ENCODE measurements around the gene CDH1. TPM values are rescaled to one million over a fixed set of nuclear protein-coding genes. Genes with fewer than 3 reads are reported as not detected.

The CDH1 gene
- total RNA-seq, 4 donors from 2014 or later, result 156 to 243 (median 188) TPM

GRCh38 chr16:68883685-68884084 is 146.6 kb downstream of the CDH1 start:
- 95 to 97% methylated on average over 6 of the region's 6 CpGs for WGBS, 2 donors
- no peak overlapping the region for H3K4me3 ChIP-seq (ENCODE audit: low read depth, poor library complexity, severe bottlenecking)
- no peak for DNase-seq (ENCODE audit: low spot score in 2 of 2)
- no peak for TF ChIP-seq POLR2A (IDR thresholded peaks at IDR 0.05)
- intact Hi-C loops (cut with DNase I; ENCODE audit: low total_unique reads), result no loop called here

GRCh38 chr16:68884401-68884800 is 147.3 kb downstream of the CDH1 start:
- intact Hi-C loops (cut with DNase I; ENCODE audit: low total_unique reads), result no loop called here
- WGBS, 2 donors, result 86 to 93% methylated on average over 1 of the region's 1 CpG

More at GRCh38 chr16:68884401-68884800, 147.3 kb downstream of the CDH1 start:
- TF ChIP-seq, protein P1, sequence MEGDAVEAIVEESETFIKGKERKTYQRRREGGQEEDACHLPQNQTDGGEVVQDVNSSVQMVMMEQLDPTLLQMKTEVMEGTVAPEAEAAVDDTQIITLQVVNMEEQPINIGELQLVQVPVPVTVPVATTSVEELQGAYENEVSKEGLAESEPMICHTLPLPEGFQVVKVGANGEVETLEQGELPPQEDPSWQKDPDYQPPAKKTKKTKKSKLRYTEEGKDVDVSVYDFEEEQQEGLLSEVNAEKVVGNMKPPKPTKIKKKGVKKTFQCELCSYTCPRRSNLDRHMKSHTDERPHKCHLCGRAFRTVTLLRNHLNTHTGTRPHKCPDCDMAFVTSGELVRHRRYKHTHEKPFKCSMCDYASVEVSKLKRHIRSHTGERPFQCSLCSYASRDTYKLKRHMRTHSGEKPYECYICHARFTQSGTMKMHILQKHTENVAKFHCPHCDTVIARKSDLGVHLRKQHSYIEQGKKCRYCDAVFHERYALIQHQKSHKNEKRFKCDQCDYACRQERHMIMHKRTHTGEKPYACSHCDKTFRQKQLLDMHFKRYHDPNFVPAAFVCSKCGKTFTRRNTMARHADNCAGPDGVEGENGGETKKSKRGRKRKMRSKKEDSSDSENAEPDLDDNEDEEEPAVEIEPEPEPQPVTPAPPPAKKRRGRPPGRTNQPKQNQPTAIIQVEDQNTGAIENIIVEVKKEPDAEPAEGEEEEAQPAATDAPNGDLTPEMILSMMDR (IDR thresholded peaks at IDR 0.05), result no peak
- TF ChIP-seq POLR2A (IDR thresholded peaks at IDR 0.05), result no peak
- H3K4me3 ChIP-seq (ENCODE audit: low read depth, poor library complexity, severe bottlenecking), result no peak overlapping the region
- DNase-seq (ENCODE audit: low spot score in 2 of 2), result no peak

Other genes with a start within 250 kb of the CDH1 start
- gene ZFP90, start 198.0 kb upstream of the CDH1 start, total RNA-seq, result 10 to 100 TPM; 14.5 to 32.6 (median 18.5) TPM
- gene CDH3, start 92.0 kb upstream of the CDH1 start, total RNA-seq, result 10 to 100 TPM; 34.1 to 43.9 (median 39.7) TPM
- gene TANGO6, start 106.2 kb downstream of the CDH1 start, total RNA-seq, result 10 to 100 TPM in 1 of 4 donors, 1 to 10 TPM in 3; 7.9 to 17.0 (median 8.6) TPM